Ovary (tissue), 3 donors: Measurements from ENCODE around the gene XAGE3.
"Not testable (repeated sequence)": the region's sequence is repeated elsewhere in the genome, so short reads cannot be mapped to it uniquely, and the experiment has no call there.

Experiments
- POLR2A ChIP-seq: fragments of 450-650 bp; IDR thresholded peaks from one replicate; pipeline ENCODE4 v1.6.1; 2017; ENCODE audit warnings: antibody characterized with exemption, mild to moderate bottlenecking, moderate library complexity
- TF ChIP-seq, protein P1 (sequence below), 3 donors: fragments of 450-650 bp in 2 of 3; fragments of 200-600 bp in 1 of 3; IDR thresholded peaks; one replicate each; pipeline versions ENCODE4 v1.5.1 to v1.8.0; 2016 to 2022; ENCODE audit warnings: antibody characterized with exemption in 3 of 3, mild to moderate bottlenecking in 1 of 3
- donor health status: DM: no; HTN: no; CAD: no.

DNA sequence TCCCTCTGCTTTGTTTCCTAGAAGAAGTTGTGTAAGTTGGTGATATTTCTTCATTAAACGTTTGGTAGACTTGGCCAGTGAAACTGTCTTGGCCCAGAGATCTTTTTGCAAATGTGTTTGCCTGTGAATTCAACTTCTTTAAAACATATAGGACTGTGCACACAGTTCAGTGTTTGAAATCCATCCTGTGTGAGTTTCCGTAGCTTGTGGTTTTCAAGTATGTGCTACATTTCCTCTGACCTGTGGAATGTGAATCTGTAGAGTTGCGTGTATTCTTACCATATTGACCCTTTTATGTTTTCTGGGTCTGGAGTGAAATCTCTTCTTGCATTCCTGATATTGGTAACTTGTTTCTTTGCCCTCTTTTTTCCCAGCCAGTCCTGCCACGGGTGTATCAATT is 38.2 kb upstream of the XAGE3 start:
- TF ChIP-seq, protein P1, sequence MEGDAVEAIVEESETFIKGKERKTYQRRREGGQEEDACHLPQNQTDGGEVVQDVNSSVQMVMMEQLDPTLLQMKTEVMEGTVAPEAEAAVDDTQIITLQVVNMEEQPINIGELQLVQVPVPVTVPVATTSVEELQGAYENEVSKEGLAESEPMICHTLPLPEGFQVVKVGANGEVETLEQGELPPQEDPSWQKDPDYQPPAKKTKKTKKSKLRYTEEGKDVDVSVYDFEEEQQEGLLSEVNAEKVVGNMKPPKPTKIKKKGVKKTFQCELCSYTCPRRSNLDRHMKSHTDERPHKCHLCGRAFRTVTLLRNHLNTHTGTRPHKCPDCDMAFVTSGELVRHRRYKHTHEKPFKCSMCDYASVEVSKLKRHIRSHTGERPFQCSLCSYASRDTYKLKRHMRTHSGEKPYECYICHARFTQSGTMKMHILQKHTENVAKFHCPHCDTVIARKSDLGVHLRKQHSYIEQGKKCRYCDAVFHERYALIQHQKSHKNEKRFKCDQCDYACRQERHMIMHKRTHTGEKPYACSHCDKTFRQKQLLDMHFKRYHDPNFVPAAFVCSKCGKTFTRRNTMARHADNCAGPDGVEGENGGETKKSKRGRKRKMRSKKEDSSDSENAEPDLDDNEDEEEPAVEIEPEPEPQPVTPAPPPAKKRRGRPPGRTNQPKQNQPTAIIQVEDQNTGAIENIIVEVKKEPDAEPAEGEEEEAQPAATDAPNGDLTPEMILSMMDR (IDR thresholded peaks at IDR 0.05) = not testable (repeated sequence)
- TF ChIP-seq POLR2A = not testable (repeated sequence)
